HCT116 (cell line): ENCODE measurements around the gene HSPA12A. TPM values are rescaled to one million over a fixed set of nuclear protein-coding genes. Genes with fewer than 3 reads are reported as not detected.

Experiments used
- ATAC-seq: fragments of 200-7000 bp; cut with Tn5 transposase; 2 replicates; pipeline ENCODE4 v1.9.1; 2020; ENCODE audit warnings: mild to moderate bottlenecking, moderate library complexity
- BruUV-seq: library from RNA; stranded (reverse); fragments of 400-500 nt; replicated peaks from 2 replicates; lab custom pipeline; 2021; lab: Mats Ljungman, UMichigan
- CTCF ChIA-PET: fragments of 300-600 bp; sonication (Branson Sonifier 250); formaldehyde crosslinking; loops from one replicate; lab custom pipeline; 2021; ENCODE audit warnings: antibody characterized with exemption; lab: Charles Lee
- POLR2A ChIA-PET: fragments of 300-600, 350-600 bp; sonication (Branson Sonifier 250); formaldehyde crosslinking; loops from one replicate; lab custom pipeline; 2021; ENCODE audit warnings: antibody characterized with exemption; lab: Charles Lee
- RAD21 ChIA-PET, 2 experiments: fragments of 300-600 bp; sonication (Branson Sonifier 250); formaldehyde crosslinking; loops; one replicate each; lab custom pipeline; 2023; ENCODE audit warnings: low total read pairs in 2 of 2; ENCODE audit not compliant: uncharacterized antibody in 2 of 2, unreplicated experiment in 2 of 2, low non-redundant PET in 1 of 2; lab: Charles Lee
- DNase-seq: peaks from one replicate; pipeline ENCODE4 v3.0.0-alpha.2; 2010; ENCODE audit warnings: low read depth, low spot score
- H2AFZ ChIP-seq: fragments of 200-600 bp; shearing (Covaris generic), sonication (generic); 2 replicates; pipeline ENCODE4 v1.6.1; 2017; ENCODE audit warnings: low read depth, mixed run types, mixed read lengths, antibody characterized with exemption, low read length; ENCODE audit not compliant: poor library complexity, severe bottlenecking
- H3K27ac ChIP-seq: 2 replicates; pipeline ENCODE4 v1.5.1; 2012; ENCODE audit warnings: low read depth, low read length
- H3K27me3 ChIP-seq: fragments of 200-600 bp; sonication (generic); 2 replicates; pipeline ENCODE4 v1.6.1; 2016; ENCODE audit warnings: mixed run types, low read length, mixed read lengths; ENCODE audit not compliant: insufficient read depth
- H3K36me3 ChIP-seq, 2 experiments: fragments of 200-500 bp in 1 of 2; fragments of 200-600 bp in 1 of 2; sonication (Bioruptor generic) in 1 of 2; sonication (generic) in 1 of 2; 2 replicates each; pipeline versions ENCODE4 v1.5.1 to v1.6.1; 2014 to 2016; ENCODE audit warnings: low read length in 2 of 2, inconsistent platforms in 1 of 2, mixed read lengths in 1 of 2, mixed run types in 1 of 2; ENCODE audit not compliant: insufficient read depth in 2 of 2, control insufficient read depth in 1 of 2
- H3K4me1 ChIP-seq, 2 experiments: fragments of 200-600 bp in 1 of 2; sonication (generic) in 1 of 2; 2 replicates each; pipeline versions ENCODE4 v1.5.1 to v1.6.1; 2012 to 2017; ENCODE audit warnings: low read length in 2 of 2, inconsistent platforms in 1 of 2, mild to moderate bottlenecking in 1 of 2, mixed read lengths in 1 of 2, mixed run types in 1 of 2, moderate library complexity in 1 of 2; ENCODE audit not compliant: insufficient read depth in 2 of 2, control insufficient read depth in 1 of 2
- H3K4me2 ChIP-seq: fragments of 200-600 bp; sonication (generic); 2 replicates; pipeline ENCODE4 v1.6.1; 2017; ENCODE audit warnings: mixed run types, low read length, mixed read lengths
- H3K4me3 ChIP-seq, 2 experiments: fragments of 200-600 bp in 1 of 2; sonication (generic) in 1 of 2; replicated peaks in 1 of 2; 2 replicates each; pipeline ENCODE4 v1.5.1; 2011 to 2016; ENCODE audit warnings: low read length in 2 of 2, control low read depth in 1 of 2, low read depth in 1 of 2, mild to moderate bottlenecking in 1 of 2, mixed read lengths in 1 of 2, mixed run types in 1 of 2
- H3K79me2 ChIP-seq: fragments of 200-600 bp; sonication (generic); 2 replicates; pipeline ENCODE4 v1.6.1; 2017; ENCODE audit warnings: mild to moderate bottlenecking, mixed run types, low read length, moderate library complexity, mixed read lengths; ENCODE audit not compliant: insufficient read depth
- H3K9ac ChIP-seq: fragments of 200-600 bp; sonication (generic); 2 replicates; pipeline ENCODE4 v1.6.1; 2016; ENCODE audit warnings: low read length, mixed read lengths
- H3K9me2 ChIP-seq: fragments of 200-600 bp; sonication (generic), shearing (Covaris generic); 2 replicates; pipeline ENCODE4 v1.6.1; 2017; ENCODE audit warnings: mixed run types, mild to moderate bottlenecking, moderate library complexity; ENCODE audit not compliant: insufficient read depth
- H3K9me3 ChIP-seq, 2 experiments: fragments of 200-500 bp in 1 of 2; fragments of 200-600 bp in 1 of 2; sonication (Bioruptor generic) in 1 of 2; sonication (generic) in 1 of 2; 2 replicates each; pipeline ENCODE4 v1.6.1; 2014 to 2017; ENCODE audit warnings: low read length in 2 of 2, mixed read lengths in 2 of 2, inconsistent platforms in 1 of 2, low read depth in 1 of 2, mild to moderate bottlenecking in 1 of 2, mixed run types in 1 of 2, moderate library complexity in 1 of 2; ENCODE audit not compliant: control insufficient read depth in 1 of 2, insufficient read depth in 1 of 2
- H4K20me1 ChIP-seq: fragments of 200-600 bp; sonication (generic), shearing (Covaris generic); 2 replicates; pipeline ENCODE4 v1.6.1; 2017; ENCODE audit warnings: mixed run types, mild to moderate bottlenecking, moderate library complexity; ENCODE audit not compliant: insufficient read depth
- CTCF ChIP-seq, 3 experiments: fragments of 200-600 bp in 1 of 3; sonication (generic) in 1 of 3; IDR thresholded peaks in 2 of 3; conservative IDR thresholded peaks in 1 of 3; 2 replicates each; pipeline ENCODE4 v1.5.1; 2012 to 2017; ENCODE audit warnings: low read depth in 2 of 3, low read length in 2 of 3, antibody characterized with exemption in 1 of 3, borderline replicate concordance in 1 of 3, control low read depth in 1 of 3, mild to moderate bottlenecking in 1 of 3, mixed read lengths in 1 of 3, mixed run types in 1 of 3, moderate library complexity in 1 of 3; ENCODE audit not compliant: insufficient read depth in 1 of 3
- ELF1 ChIP-seq: IDR thresholded peaks from 2 replicates; pipeline ENCODE4 v1.6.1; 2012; ENCODE audit warnings: low read depth, borderline replicate concordance
- EZH2phosphoT487 ChIP-seq: fragments of 200-600 bp; IDR thresholded peaks from 2 replicates; pipeline ENCODE4 v1.6.1; 2018; ENCODE audit warnings: antibody characterized with exemption, borderline replicate concordance
- JUND ChIP-seq: IDR thresholded peaks from 2 replicates; pipeline ENCODE4 v1.6.1; 2012
- MAX ChIP-seq: IDR thresholded peaks from 2 replicates; pipeline ENCODE4 v1.6.1; 2012
- POLR2A ChIP-seq: IDR thresholded peaks from 2 replicates; pipeline ENCODE4 v1.7.0; 2011; ENCODE audit warnings: borderline replicate concordance; ENCODE audit not compliant: insufficient read depth, insufficient read length; ENCODE audit errors: extremely low read depth
- RAD21 ChIP-seq: IDR thresholded peaks from 2 replicates; pipeline ENCODE4 v1.6.1; 2012; ENCODE audit warnings: low read depth, mild to moderate bottlenecking
- REST ChIP-seq: IDR thresholded peaks from 2 replicates; pipeline ENCODE4 v1.6.1; 2012; ENCODE audit warnings: low read depth
- SIN3A ChIP-seq: IDR thresholded peaks from 2 replicates; pipeline ENCODE4 v1.6.1; 2012; ENCODE audit warnings: low read depth
- SP1 ChIP-seq: IDR thresholded peaks from 2 replicates; pipeline ENCODE4 v1.6.1; 2012; ENCODE audit warnings: low read depth
- SRF ChIP-seq: IDR thresholded peaks from 2 replicates; pipeline ENCODE4 v1.6.1; 2012; ENCODE audit warnings: low read depth
- TCF7L2 ChIP-seq: IDR thresholded peaks from 2 replicates; pipeline ENCODE4 v1.7.0; 2011; ENCODE audit warnings: borderline replicate concordance, inconsistent platforms; ENCODE audit not compliant: insufficient read depth, insufficient read length; ENCODE audit errors: extremely low read depth
- YY1 ChIP-seq: IDR thresholded peaks from 2 replicates; pipeline ENCODE4 v1.6.1; 2011; ENCODE audit warnings: low read length, low read depth, moderate library complexity, mild to moderate bottlenecking; ENCODE audit not compliant: insufficient replicate concordance; ENCODE audit errors: extremely low read depth
- ZFX ChIP-seq: fragments of 450-650 bp; IDR thresholded peaks from 2 replicates; pipeline ENCODE4 v1.6.1; 2017
- ZNF274 ChIP-seq: fragments of 200-500 bp; sonication (Bioruptor generic); IDR thresholded peaks from 2 replicates; pipeline ENCODE4 v1.6.1; 2014; ENCODE audit warnings: mild to moderate bottlenecking, low read depth, low read length, inconsistent platforms
- intact Hi-C: fragments of 100-400 bp; cut with micrococcal nuclease; formaldehyde crosslinking; loops from 2 replicates; pipeline ENCODE4 v1.10.0; 2022
- total RNA-seq: library from RNA; stranded (reverse); gene quantifications from one replicate; pipeline ENCODE4 v1.2.1, GENCODE V29; 2021; ENCODE audit not compliant: unreplicated experiment

Gene HSPA12A
- total RNA-seq, 1 experiment from 2014 or later: 19.8 TPM

- H3K36me3 ChIP-seq: no peaks in the 10 kb centered on the region
- no TSS peak for BruUV-seq
- ATAC-seq (no peak), DNase-seq (no peak)
- H3K4me1 ChIP-seq: peaks cover 2 to 7% of the 10 kb centered on the region in 2 experiments
- H3K9ac ChIP-seq: no peak overlapping the region
- H3K9me3 ChIP-seq: no peaks in the 10 kb centered on the region
- TF ChIP-seq SIN3A (no peak), RAD21 (no peak), MAX (no peak), REST (no peak), JUND (no peak), ELF1 (no peak), ZNF274 (no peak), SP1 (no peak), SRF (no peak), TCF7L2 (no peak), EZH2phosphoT487 (no peak), POLR2A (no peak), YY1 (no peak), ZFX (no peak), CTCF (IDR thresholded peaks at IDR 0.05 in 2 of 3, conservative IDR thresholded peaks at IDR 0.05 in 1 of 3; ENCODE audit: borderline replicate concordance in 1 of 3, insufficient read depth in 1 of 3, low read depth in 2 of 3, low read length in 2 of 3) (no peak)
- no peaks in the 10 kb centered on the region for H4K20me1 ChIP-seq
- intact Hi-C loops: no loop called here
- peaks cover 9% of the 10 kb centered on the region; the same call in 1 of the 2 replicates for H3K27me3 ChIP-seq
- no peak overlapping the region for H2AFZ ChIP-seq
- RAD21 ChIA-PET: no interaction called here
- no peak overlapping the region for H3K4me2 ChIP-seq
- POLR2A ChIA-PET: no interaction called here
- CTCF ChIA-PET: interaction anchor here (2.5 kb wide), 1 partner anchor 19 kb away, joined by 12 read pairs; no protein-coding TSS in a partner anchor
- H3K9me2 ChIP-seq: no peaks in the 10 kb centered on the region
- no peak overlapping the region for H3K27ac ChIP-seq
- no peaks in the 10 kb centered on the region for H3K79me2 ChIP-seq
- H3K4me3 ChIP-seq: no peak overlapping the region
These were observed 27.0 kb upstream of the HSPA12A start for GRCh38 chr10:116769368-116769767.
